IMR-90 (cell line): ENCODE data around the gene IRAK3.

ENCODE experiments used
- FOS ChIP-seq: fragments of 150-350 bp; IDR thresholded peaks from 2 replicates; pipeline ENCODE4 v1.6.1; 2016; ENCODE audit warnings: low read depth, low read length
- MAZ ChIP-seq: IDR thresholded peaks from 2 replicates; pipeline ENCODE4 v1.6.1; 2012; ENCODE audit warnings: low read depth, mild to moderate bottlenecking, low read length, improper control_type of control experiment, moderate library complexity, borderline replicate concordance
- RAD21 ChIP-seq: IDR thresholded peaks from 2 replicates; pipeline ENCODE4 v1.6.1; 2012; ENCODE audit warnings: low read length, improper control_type of control experiment
- SMC3 ChIP-seq: fragments of 150-350 bp; IDR thresholded peaks from 2 replicates; pipeline ENCODE4 v1.6.1; 2016; ENCODE audit warnings: low read depth, mild to moderate bottlenecking, antibody characterized with exemption, low read length, moderate library complexity
- TF ChIP-seq, protein P1 (sequence below): conservative IDR thresholded peaks from 2 replicates; pipeline ENCODE4 v1.5.1; 2012; ENCODE audit warnings: mild to moderate bottlenecking, low read depth, low read length, improper control_type of control experiment
- TF ChIP-seq, protein P2 (sequence below): fragments of 150-350 bp; IDR thresholded peaks from 2 replicates; pipeline ENCODE4 v1.6.1; 2017; ENCODE audit warnings: mild to moderate bottlenecking, antibody characterized with exemption, low read length, low read depth

DNA sequence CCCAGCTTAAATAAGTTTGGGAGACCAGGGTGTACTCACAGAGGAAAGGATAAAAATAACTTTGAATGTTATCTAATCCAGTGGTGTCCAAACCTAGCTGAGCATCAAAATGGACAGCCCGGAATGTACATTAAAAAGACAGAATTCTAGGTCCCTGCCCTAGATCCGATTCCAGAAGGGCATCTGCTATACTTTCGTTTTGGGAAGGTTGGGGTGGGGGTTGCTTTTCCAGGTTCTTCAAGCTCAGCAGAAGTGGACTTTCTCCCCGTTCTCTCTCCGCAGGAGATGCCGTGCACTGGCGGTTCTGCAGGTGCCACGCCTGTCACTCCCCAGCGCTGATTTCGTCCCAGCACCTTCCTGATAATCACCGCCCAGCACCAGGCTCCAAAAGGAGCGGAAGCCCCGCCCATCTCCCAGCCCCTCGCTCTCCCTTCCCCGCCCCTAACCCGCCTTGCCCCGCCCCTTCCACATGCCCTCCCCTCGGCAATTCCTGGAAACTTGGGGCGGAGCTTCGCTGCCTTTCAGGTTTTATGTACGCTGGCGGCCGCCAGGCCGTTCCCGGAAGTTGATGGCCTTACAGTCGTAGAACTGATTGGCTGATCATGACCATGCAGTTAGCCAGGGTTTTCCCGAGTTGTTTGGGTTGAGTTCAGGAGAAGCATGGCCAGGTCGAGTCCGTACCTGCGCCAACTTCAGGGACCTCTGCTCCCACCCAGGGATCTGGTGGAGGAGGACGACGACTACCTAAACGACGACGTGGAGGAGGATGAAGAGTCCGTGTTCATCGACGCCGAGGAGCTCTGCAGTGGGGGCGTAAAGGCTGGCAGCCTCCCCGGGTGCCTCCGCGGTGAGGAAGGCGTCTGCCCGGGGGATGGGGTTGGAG lies 113.2 kb downstream of the IRAK3 start, which contains the start of gene HELB:
- TF ChIP-seq FOS = no peak
- TF ChIP-seq MAZ = peak; percentile 75; the same call in 1 of the 2 replicates
- TF ChIP-seq, protein P1, sequence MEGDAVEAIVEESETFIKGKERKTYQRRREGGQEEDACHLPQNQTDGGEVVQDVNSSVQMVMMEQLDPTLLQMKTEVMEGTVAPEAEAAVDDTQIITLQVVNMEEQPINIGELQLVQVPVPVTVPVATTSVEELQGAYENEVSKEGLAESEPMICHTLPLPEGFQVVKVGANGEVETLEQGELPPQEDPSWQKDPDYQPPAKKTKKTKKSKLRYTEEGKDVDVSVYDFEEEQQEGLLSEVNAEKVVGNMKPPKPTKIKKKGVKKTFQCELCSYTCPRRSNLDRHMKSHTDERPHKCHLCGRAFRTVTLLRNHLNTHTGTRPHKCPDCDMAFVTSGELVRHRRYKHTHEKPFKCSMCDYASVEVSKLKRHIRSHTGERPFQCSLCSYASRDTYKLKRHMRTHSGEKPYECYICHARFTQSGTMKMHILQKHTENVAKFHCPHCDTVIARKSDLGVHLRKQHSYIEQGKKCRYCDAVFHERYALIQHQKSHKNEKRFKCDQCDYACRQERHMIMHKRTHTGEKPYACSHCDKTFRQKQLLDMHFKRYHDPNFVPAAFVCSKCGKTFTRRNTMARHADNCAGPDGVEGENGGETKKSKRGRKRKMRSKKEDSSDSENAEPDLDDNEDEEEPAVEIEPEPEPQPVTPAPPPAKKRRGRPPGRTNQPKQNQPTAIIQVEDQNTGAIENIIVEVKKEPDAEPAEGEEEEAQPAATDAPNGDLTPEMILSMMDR = no peak
- no peak for TF ChIP-seq RAD21
- TF ChIP-seq SMC3 = no peak
- TF ChIP-seq, protein P2, sequence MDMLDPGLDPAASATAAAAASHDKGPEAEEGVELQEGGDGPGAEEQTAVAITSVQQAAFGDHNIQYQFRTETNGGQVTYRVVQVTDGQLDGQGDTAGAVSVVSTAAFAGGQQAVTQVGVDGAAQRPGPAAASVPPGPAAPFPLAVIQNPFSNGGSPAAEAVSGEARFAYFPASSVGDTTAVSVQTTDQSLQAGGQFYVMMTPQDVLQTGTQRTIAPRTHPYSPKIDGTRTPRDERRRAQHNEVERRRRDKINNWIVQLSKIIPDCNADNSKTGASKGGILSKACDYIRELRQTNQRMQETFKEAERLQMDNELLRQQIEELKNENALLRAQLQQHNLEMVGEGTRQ = peak; percentile 22; the same call in 1 of the 2 replicates
